Activated effector memory CD4-positive, alpha-beta T cell treated with Interleukin-2 at 50 U/mL for 16 hours (primary cell): ENCODE measurements around the gene FCMR.

Source experiments
- DNase-seq: peaks from one replicate; pipeline ENCODE4 v3.0.0-alpha.2; 2020

Gene FCMR

GRCh38 chr1:206921772-206922265, at the start of gene FCMR:
Gene FCMR (minus strand): TSS chr1:206921941. CDS start chr1:206921854, 87 bp downstream.
- no peak for DNase-seq

DNA sequence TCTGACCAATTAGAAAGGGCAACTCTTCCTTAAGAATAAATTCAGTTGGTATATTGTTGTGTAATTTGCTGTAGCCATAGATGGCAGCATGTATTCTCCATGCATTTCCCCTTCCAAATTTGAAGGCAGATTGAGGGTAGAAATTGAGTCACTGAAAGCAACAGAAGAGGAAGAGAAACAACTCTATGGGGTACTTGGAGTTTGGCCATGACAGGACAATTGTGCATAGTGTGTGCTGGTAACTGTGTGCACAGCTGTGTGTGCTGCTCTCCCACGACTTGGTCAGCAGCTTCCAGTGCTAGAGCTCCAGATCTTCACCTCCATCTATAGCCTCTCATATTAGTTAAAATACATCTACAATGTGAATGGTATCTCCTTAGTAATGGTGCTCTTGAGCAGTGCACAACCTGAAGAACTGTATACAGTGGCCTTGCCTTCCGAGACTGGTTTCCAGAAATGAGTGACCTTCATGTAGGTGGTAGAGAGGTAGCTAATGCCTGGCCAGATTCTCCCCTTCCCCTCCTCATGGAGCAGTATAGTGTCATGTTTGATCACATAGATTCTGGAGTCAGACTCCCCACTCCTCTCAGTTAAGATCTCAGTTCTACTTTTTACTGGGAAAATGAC, 49.4 kb upstream of the FCMR start:
- no peak for DNase-seq

- no peak for DNase-seq
These were observed 48.7 kb upstream of the FCMR start, which contains the start of gene FCAMR for GRCh38 chr1:206970446-206970845. Gene FCAMR (minus strand): TSS chr1:206970460. CDS start chr1:206970125, 335 bp downstream.

DNA sequence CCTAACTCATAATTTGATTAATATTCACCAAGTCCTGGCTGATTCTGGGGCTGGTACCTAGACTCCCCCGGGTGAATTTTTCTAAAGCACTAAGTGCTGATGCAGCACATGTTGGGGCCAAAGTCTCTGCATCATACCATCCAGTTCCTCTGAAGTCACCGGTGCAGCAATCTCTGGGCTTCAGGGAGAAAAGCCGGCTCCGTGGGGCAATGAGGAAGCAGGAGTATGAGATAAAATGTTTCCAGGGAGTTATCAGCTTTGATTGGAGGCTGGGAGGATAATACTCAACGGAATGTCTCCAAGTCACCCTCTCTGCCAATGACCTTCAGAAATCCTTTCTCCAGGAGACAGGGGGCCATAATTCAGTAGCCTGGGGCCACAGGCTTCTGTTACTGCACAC, 47.3 kb upstream of the FCMR start:
- no peak for DNase-seq

DNA sequence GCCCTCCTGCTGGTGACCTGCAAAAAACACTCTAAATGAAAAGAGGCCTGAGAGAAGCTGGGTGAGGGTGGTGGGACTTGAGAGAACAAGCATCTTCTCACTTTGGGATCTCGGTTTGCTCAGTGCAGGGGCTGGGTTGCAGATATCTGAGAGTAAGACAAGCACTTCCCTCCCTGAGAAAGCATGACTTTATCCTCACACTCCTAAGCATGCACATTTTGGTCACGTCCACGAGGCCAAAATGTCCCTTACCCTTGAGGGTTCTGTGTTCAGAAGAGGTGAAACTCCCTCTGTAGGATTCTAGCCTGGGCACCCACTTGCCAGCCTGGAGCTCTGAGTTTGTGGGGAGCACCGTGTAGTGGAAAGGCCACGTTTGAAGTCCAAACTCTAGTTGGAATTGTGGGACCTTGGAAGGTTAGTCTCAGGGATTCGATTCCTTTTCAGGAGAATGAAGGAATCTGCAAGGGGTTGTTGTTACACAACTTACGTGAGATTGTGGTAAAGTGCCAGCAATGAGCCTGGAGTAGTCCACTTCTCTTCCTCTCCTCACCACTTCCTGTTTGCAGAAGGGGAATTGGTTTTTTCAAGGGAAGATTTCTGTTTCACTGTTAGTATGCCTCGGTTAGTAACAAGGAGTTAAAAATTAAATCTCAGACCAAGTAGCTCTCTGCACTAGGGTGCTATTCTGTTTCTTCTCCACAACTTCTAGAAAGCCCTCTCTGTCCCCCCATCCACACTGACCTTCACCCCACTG, 45.5 kb upstream of the FCMR start:
- no peak for DNase-seq

DNA sequence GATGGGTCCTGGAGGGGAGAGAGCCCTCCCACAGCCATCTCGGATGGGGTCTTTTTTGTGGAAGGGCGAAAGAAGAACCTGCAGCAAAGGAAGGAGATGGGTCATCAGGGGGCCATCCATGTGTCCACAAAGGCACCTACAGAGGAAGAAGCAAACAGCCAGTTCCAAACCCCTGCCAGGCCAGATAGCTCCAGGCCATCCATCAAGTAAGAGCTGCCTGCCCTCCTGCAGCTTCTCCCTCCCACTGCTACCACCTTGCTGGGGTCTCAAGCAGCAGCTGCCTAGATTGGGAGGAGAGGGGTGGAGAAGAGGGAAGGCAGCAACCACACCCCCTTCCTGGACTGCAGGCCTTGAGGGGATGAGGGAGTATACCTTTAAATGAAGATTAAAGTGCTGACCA, 44.0 kb upstream of the FCMR start:
- no peak for DNase-seq

GRCh38 chr1:206963740-206964139, 42.0 kb upstream of the FCMR start:
- DNase-seq: no peak

DNA sequence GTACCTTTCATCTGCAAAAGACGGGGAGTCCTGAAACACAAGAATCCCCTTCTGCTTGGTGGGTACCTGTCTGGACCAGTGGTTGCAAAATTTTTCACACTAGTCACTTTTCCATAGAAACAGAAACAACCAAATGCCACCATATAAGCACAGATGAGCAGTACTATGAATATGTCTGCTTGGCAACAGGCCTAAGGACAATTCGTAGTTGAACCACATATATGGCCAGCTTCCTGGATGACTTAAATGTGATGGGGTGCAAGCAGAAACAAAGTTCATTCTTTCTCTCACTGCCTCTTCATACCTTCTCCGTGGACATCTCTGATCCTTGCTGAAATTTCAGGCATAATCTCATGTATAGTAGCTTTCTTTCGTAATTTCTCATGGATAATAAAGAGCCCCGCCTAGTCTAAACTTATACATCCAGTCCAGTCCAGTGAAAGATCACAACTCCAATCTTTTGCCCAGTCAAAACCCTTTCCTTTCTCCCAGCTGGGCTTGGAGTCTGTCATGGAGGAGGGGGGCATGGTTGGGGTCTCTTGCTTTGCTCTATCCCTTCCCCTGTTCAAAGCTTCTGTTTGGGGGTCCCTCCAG, 41.5 kb upstream of the FCMR start:
- DNase-seq: no peak

DNA sequence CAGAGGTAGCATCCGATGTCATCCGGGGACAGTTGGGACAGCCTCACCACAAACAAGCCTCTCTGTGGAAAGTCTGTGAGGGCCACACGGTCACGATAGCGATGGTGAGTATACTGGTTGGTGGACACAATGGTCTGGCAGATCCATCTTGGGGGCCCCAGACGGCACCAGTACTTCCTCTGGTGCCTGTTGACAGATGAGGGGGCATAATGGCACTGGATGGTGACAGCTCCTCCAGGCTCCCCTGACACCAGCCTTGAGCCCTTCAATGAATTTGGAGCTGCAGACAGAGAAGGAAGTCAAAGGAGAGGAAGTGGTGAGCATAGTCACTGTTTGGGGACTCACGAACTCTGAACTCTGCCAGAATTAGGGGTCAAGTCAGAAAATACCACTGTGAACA, 40.5 kb upstream of the FCMR start:
- no peak for DNase-seq

DNA sequence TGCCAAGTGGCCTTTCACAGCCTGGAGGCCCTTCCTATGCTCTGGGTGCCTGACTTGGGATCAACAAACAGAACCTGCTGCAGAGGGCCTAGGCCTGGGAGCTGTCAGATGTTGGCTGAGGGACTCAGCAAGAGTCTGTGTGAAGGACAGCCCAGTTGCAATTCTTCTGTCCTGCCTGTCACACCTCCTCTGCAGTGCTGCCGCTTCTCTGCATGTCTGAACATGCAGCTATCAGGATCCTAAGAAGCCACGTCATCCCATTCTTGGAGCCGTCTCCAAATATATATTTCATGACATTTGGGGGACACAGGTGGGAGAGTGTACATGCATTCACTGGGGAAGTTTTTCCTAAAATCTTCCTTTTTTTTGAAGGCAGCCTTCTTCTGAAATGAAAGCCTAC, 39.9 kb upstream of the FCMR start:
- no peak for DNase-seq

- DNase-seq: no peak
These were observed 39.1 kb upstream of the FCMR start for GRCh38 chr1:206960676-206961386.

DNA sequence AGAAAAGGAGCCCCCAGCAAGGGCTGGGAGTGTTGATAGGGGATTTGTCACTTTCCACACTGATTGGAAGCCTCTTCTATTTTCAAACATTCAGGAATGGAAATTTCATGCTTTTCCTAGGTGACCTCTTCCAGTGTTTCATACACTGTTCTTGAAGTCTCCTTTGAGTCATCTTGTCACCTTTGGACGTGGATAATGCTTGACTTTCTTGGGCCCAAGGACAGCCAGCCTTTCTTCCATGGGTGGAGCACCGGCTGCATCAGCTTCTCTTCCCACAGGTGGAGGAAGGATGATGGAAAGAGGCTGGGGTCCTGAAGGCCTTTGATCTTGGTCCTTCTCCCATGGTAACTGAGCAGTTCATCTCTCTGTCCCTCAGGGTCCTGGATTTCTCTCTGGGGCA, 36.4 kb upstream of the FCMR start:
- no peak for DNase-seq

DNA sequence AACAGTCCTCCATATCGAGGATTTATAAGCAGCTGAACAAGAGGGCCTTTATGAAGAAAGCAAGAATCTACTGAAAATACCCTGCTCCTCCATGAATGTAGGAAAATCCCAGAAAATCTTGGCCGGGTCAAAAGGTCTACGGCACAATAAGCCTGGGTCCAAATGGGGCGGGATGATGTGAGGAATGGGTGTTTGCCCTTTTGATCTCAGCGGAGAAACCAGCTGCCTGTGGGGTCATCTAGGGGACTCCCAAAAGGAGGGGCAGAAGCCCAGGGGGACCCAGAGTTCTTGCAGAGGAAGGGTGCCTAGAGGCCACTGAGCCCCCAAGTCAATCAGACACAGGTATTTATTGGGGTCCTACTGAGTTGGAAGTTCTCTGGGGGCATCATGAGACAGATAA, 35.9 kb upstream of the FCMR start:
- DNase-seq: no peak

DNA sequence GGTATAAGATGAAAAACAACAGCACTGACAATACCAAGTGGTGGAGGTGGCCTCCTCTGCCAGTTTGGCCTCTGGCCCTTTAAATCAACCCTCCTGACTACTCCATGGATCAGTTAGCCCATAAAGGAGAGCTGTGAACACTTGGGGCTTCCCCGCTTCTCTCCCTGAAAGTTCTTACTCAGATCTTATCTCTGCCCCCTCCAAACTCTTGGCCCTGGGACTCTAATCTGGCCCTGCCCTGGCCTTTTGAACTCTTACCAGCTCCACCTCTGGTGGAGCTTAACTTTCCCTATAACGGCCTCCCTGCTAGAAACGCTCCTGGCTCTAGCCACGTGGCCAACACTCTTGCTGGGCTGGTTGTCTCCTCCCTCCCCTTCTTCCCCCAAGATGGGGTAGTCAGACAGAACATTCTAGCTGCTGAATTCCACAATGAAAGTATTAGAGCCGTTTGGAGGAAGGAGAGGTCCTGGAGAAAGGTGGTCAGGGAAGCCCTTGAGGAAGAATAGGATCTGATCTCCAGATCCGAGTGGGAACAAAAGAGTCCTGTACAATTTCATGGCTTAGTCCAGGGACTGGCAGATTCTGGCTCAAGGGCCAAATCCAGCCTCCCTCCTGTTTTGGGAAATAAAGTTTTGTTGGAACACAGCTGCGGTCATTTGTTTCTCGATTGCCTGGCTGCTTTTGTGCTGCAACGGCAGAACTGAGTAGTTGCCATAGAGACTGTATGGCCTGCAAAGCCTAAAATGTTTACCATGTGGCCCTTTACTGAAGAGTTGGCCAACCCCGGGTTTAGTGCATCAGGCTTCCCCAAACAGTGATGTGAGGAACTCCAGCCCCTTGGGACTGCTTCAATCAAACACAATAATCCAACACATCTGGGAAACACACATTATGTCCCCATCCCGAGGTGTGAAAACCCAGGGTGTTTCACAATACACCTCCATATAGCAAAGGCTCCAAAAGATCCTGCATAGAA, 34.0 kb upstream of the FCMR start:
- no peak for DNase-seq

- no peak for DNase-seq
These were observed 33.0 kb upstream of the FCMR start for GRCh38 chr1:206954459-206955342.

DNA sequence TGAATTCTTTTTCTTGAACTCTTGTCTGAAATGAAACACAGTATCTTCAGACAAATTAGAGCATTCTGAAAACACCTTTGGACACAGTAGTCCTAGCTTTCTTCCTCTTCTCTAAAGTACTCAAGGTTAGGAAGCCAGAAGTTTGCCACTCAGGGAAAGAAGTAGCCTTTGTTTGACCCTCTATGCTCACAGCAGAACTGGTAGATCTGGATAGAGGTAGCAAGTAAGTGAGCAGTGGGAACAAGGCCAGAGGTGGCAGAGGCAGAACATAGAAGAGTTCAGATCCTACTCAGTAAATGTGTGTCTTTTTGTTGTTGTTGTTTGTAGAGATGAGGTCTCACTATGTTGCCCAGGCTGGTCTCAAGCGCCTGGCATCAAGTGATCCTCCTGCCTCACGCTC, 31.9 kb upstream of the FCMR start:
- no peak for DNase-seq

DNA sequence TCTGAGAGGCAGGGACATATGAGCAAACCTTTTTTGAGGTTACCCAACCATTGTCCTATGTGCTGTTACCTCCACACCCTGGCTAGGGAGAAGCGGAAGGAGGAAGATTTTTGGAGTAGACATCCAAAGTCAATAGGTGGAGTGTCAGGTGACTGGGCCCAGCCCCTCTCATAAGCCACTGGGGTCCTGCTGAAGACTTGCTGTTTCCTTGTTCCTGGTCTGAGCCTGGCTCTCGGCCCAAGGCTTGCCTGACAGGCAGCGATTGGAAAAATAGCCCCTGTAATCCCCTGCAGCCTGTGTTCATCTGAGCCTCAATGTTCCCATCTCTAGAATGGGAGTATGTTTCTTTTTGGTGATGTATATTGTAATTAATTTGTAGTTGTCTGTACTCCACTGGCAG, 31.4 kb upstream of the FCMR start:
- DNase-seq: no peak

DNA sequence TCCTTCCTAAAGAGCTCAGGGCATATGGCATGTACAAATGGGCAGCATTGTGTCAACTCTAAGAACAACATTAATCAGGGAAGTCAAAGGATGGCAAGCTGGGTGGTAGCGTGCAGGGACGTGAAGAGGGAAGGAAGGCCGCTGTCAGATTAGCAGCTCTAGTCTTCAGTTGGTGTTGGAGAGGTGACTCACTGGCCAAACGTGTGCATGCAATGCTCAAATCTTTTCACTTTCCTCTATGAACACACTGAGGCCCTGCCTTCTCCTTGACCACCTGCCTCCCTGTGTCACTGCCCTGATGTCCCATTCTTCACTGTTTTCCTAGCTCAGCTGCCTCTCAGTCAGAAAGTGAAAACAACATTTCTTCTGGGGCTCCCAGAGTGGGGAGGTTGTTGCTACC, 30.4 kb upstream of the FCMR start:
- DNase-seq: no peak

DNA sequence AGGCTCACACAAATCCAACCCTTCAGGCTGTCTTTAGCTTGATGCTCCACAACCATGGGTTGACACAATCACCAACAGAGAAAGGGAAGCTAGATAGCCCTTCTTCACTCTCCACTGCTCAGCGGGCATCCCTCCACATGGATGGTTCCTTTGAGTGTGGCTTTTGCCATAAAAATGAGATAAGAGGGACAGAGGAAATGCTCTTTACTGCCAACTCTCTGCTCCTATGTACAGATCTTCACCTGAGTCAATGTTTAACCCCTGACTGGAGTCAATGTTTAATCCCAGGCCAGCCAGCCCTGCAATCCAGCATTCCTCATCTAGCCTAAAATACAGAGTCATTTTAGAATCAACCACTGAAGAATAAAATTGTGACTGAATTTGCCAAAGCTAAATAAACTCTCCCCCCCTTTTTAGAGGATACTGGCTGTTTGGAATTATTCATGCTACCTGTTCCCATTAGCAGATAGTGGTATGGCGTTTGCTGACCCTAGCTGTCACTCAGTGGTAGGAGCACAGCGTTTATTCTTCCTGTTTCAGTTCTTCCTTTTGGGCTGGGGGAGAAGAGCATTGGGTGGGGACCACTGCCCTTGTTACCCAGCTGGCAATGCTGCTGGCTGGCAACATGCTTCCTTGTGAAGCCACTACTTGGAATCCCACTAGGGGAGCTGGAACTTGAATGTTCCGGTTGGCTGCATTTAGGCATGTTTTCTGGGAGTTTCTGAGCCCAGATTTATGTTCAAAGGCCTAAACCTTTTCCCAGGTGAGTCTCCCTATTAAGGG, 29.8 kb upstream of the FCMR start:
- DNase-seq: no peak

DNA sequence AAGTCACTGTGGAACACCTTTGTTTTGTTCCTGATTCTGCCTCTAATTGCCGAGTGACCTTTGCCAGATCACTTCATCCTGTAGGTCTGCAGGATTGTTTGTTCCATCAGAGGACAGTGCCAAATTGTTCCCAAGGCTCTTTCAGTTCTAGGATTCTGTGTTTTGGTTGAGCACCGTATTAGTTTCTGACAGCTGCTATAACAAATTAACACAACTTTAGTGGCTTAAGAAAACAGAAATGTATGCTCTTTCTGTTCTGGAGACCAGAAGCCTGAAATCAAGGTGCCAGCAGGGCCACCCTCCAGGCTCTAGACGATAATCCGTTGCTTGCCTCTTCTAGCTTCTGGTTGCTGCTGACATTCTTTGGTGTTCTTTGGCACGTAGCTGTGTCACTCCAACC, 27.9 kb upstream of the FCMR start:
- DNase-seq: no peak
